GM18526 (cell line): ENCODE measurements around the gene TSPAN33.

ENCODE experiments used
- POLR2A ChIP-seq: IDR thresholded peaks from 3 replicates; pipeline ENCODE4 v1.6.1; 2011; ENCODE audit not compliant: insufficient read length; ENCODE audit errors: extremely low read depth

TSPAN33 gene

GRCh38 chr7:129186749-129187260 lies 42.3 kb downstream of the TSPAN33 start:
- TF ChIP-seq POLR2A: no peak

- no peak for TF ChIP-seq POLR2A
Measured at GRCh38 chr7:129187681-129188371, 43.3 kb downstream of the TSPAN33 start.

- TF ChIP-seq POLR2A: no peak
Measured at GRCh38 chr7:129188372-129188891, 43.9 kb downstream of the TSPAN33 start, which contains the start of gene SMO. Gene SMO, plus strand, starts transcription at chr7:129188633. Its CDS starts 519 bp downstream, at chr7:129189152.

- no peak for TF ChIP-seq POLR2A
Measured at GRCh38 chr7:129188892-129189660, 44.6 kb downstream of the TSPAN33 start.

- TF ChIP-seq POLR2A: no peak
Measured at GRCh38 chr7:129189661-129190310, 45.3 kb downstream of the TSPAN33 start.

- no peak for TF ChIP-seq POLR2A
Measured at GRCh38 chr7:129191272-129191671, 46.8 kb downstream of the TSPAN33 start.

- no peak for TF ChIP-seq POLR2A
Measured at GRCh38 chr7:129193892-129194291, 49.4 kb downstream of the TSPAN33 start.

- TF ChIP-seq POLR2A: no peak
Measured at GRCh38 chr7:129197771-129198170, 53.3 kb downstream of the TSPAN33 start.

GRCh38 chr7:129199406-129199805 lies 54.9 kb downstream of the TSPAN33 start:
- no peak for TF ChIP-seq POLR2A

GRCh38 chr7:129202058-129202777 lies 57.7 kb downstream of the TSPAN33 start:
- TF ChIP-seq POLR2A: no peak

GRCh38 chr7:129203050-129203741 lies 58.7 kb downstream of the TSPAN33 start:
- no peak for TF ChIP-seq POLR2A

- TF ChIP-seq POLR2A: no peak
Measured at GRCh38 chr7:129205126-129205818, 60.8 kb downstream of the TSPAN33 start.

- TF ChIP-seq POLR2A: no peak
Measured at GRCh38 chr7:129205987-129206785, 61.7 kb downstream of the TSPAN33 start.

GRCh38 chr7:129208667-129209066 lies 64.2 kb downstream of the TSPAN33 start:
- TF ChIP-seq POLR2A: no peak
